ENCODE measurements around the gene GATAD1.

- no peak for TF ChIP-seq RCOR1 (IDR thresholded peaks at IDR 0.05; ENCODE audit: low read length)
- TF ChIP-seq USF2 (IDR thresholded peaks at IDR 0.05; ENCODE audit: borderline replicate concordance, low read depth, low read length) = no peak
- TF ChIP-seq, protein P1, sequence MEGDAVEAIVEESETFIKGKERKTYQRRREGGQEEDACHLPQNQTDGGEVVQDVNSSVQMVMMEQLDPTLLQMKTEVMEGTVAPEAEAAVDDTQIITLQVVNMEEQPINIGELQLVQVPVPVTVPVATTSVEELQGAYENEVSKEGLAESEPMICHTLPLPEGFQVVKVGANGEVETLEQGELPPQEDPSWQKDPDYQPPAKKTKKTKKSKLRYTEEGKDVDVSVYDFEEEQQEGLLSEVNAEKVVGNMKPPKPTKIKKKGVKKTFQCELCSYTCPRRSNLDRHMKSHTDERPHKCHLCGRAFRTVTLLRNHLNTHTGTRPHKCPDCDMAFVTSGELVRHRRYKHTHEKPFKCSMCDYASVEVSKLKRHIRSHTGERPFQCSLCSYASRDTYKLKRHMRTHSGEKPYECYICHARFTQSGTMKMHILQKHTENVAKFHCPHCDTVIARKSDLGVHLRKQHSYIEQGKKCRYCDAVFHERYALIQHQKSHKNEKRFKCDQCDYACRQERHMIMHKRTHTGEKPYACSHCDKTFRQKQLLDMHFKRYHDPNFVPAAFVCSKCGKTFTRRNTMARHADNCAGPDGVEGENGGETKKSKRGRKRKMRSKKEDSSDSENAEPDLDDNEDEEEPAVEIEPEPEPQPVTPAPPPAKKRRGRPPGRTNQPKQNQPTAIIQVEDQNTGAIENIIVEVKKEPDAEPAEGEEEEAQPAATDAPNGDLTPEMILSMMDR (IDR thresholded peaks at IDR 0.05) = no peak
- no peak for TF ChIP-seq TAF1 (IDR thresholded peaks at IDR 0.05; ENCODE audit: borderline replicate concordance, low read depth, low read length)
Measured at GRCh38 chr7:92415225-92415624, 32.1 kb upstream of the GATAD1 start.

Data from SK-N-SH (cell line).